Type B pancreatic cell (in vitro differentiated cells): ENCODE data around the gene TMEM117. TPM values are rescaled to one million over a fixed set of nuclear protein-coding genes. Genes with fewer than 3 reads are reported as not detected.

Experiments
- DNase-seq: peaks from one replicate; pipeline ENCODE4 v3.0.0; 2021; ENCODE audit warnings: mixed read lengths; ENCODE audit not compliant: unreplicated experiment; ENCODE audit errors: extremely low spot score
- H3K27ac Mint-ChIP-seq: 2 replicates; pipeline ENCODE4 v1.8.0; 2021; ENCODE audit warnings: mild to moderate bottlenecking, mixed read lengths
- H3K27me3 Mint-ChIP-seq: 2 replicates; pipeline ENCODE4 v1.8.0; 2021; ENCODE audit warnings: mixed read lengths
- H3K36me3 Mint-ChIP-seq: 2 replicates; pipeline ENCODE4 v1.8.0; 2021; ENCODE audit warnings: mixed read lengths
- H3K4me1 Mint-ChIP-seq: one replicate; pipeline ENCODE4 v1.8.0; 2021; ENCODE audit warnings: mixed read lengths; ENCODE audit not compliant: unreplicated experiment
- H3K4me3 Mint-ChIP-seq: 2 replicates; pipeline ENCODE4 v1.8.0; 2021; ENCODE audit warnings: mild to moderate bottlenecking, mixed read lengths
- H3K9me3 Mint-ChIP-seq: 2 replicates; pipeline ENCODE4 v1.8.0; 2021; ENCODE audit warnings: mixed read lengths
- total RNA-seq: library from RNA; stranded (reverse); gene quantifications from 2 replicates; pipeline ENCODE4 v1.2.1, GENCODE V29; 2021; ENCODE audit warnings: low replicate concordance
- TF ChIP-seq, protein P1 (sequence below): fragments of 200-600 bp; sonication (generic); conservative IDR thresholded peaks from 2 replicates; pipeline ENCODE4 v1.5.0; 2021; ENCODE audit warnings: antibody characterized with exemption, mild to moderate bottlenecking

Gene TMEM117
- total RNA-seq, 1 donor from 2014 or later, result 14.3 TPM

DNA sequence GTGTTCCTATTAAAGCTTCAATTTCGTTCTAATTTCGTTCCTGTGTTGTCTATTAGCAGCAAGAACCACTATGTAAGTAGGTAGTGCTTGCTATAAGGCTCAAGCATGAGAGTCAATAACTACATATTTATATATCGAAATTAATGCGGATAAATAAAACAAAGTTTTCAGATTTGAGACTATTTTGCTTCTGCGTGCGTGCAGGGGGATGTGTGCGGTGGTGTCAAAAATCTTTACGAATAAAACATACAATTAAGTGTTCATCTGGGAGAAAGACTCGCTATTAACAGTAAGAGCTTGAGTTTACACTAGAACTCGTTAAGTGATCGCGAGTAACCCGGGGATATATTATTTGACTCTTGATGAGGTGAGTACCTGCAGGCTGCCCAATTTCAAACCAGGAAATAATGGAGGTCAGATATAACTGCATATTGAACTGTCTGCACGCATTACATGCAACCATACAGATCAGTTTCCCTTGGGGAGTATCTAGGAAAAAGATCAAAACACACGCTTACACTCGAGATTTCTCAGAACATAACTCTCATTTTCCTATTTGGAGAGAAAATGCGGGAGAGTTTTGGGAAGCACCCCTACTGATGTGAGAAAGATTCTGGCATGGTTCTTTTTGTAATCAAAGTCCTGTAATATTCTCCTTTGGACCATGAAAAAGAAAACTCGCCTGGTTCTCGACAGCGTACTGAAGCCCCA, 30.6 kb upstream of the TMEM117 start:
- peaks cover 14% of the 10 kb centered on the region for H3K36me3 Mint-ChIP-seq
- H3K9me3 Mint-ChIP-seq, result no peaks in the 10 kb centered on the region
- TF ChIP-seq, protein P1, sequence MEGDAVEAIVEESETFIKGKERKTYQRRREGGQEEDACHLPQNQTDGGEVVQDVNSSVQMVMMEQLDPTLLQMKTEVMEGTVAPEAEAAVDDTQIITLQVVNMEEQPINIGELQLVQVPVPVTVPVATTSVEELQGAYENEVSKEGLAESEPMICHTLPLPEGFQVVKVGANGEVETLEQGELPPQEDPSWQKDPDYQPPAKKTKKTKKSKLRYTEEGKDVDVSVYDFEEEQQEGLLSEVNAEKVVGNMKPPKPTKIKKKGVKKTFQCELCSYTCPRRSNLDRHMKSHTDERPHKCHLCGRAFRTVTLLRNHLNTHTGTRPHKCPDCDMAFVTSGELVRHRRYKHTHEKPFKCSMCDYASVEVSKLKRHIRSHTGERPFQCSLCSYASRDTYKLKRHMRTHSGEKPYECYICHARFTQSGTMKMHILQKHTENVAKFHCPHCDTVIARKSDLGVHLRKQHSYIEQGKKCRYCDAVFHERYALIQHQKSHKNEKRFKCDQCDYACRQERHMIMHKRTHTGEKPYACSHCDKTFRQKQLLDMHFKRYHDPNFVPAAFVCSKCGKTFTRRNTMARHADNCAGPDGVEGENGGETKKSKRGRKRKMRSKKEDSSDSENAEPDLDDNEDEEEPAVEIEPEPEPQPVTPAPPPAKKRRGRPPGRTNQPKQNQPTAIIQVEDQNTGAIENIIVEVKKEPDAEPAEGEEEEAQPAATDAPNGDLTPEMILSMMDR, result no peak
- peaks cover 24% of the 10 kb centered on the region for H3K4me1 Mint-ChIP-seq
- no peak for DNase-seq
- peak overlapping the region; percentile 98 for H3K4me3 Mint-ChIP-seq
- peak overlapping the region; percentile 99 for H3K27ac Mint-ChIP-seq
- no peaks in the 10 kb centered on the region for H3K27me3 Mint-ChIP-seq

DNA sequence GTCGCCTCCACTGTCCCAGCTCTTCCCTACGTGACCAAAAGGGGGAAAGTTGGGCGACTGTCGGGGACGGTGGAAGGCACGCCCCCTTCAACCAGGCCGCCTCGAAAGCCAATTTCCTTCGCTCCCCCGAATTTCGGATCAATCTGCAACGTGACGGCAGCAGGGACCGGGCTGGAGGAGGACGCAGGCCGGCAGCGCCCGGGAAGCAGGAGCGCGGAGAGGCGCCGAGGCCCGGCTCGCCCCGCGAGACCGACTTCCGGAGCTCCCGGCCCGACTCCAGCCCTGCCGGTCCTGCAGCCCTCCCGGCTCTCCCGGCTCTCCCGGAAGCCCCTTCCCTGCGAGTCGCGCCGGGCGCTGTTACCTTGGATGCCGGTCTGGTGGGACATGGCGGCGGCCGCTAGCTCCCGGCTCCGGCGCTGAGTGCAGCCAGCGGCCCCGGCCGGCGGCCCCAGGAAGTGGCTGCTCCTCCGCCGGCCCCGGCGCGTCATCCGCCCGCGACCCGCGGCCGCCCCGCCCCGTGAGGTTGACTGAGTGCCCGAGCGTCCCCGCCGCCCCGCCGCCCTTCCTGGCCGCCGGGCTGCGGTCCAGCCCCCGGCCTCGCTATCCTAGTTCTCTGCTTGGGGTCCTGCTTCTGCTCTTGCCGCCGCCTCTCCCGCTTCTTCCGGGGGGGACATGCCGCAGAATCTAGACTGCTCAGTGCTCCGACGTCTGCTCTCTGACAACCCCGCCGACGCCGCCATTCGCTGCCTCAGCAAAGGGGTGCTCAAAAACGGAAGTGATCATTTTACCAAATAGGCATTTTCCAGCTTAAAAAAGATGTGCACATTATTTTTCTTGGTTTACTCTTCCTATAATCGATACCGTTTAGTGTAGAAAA, 29.8 kb upstream of the TMEM117 start, which contains the start of gene TWF1:
Gene TWF1 (minus strand): TSS at position 458 of the 877 bp plus-strand sequence. CDS start 72 bp downstream, at position 386.
- Mint-ChIP-seq H3K4me3 (peak within 1 kb of the TSS; percentile 98), H3K9me3 (no peaks in the 10 kb centered on the region), H3K27ac (peak within 1 kb of the TSS; percentile 99), H3K27me3 (no peaks in the 10 kb centered on the region), H3K4me1 (peaks cover 24% of the 10 kb centered on the region), H3K36me3 (peaks cover 9% of the 10 kb centered on the region)
- peak; percentile 92 for DNase-seq
- TF ChIP-seq, protein P1, result peak; percentile 63

DNA sequence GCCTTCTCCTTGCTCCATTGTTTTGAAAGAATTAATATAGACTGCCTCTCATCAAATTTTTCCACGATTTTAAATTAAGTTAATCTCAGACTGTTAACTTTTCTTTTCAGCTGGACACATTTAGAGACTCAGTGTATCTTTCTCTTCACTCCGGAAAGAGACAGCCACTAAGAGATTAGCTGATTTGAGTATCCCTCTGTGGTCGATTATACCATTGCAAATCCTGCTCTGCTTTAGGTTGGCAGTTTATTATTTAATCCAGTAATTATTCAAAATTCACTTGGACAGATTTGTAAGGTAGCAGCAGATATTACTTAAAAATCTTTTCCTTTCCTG, 29.2 kb upstream of the TMEM117 start:
- TF ChIP-seq, protein P1, result no peak
- no peaks in the 10 kb centered on the region for H3K27me3 Mint-ChIP-seq
- no peak for DNase-seq
- peaks cover 24% of the 10 kb centered on the region for H3K4me1 Mint-ChIP-seq
- H3K4me3 Mint-ChIP-seq, result peak overlapping the region; percentile 98
- H3K27ac Mint-ChIP-seq, result peak overlapping the region; percentile 99
- peaks cover 8% of the 10 kb centered on the region for H3K36me3 Mint-ChIP-seq
- no peaks in the 10 kb centered on the region for H3K9me3 Mint-ChIP-seq

DNA sequence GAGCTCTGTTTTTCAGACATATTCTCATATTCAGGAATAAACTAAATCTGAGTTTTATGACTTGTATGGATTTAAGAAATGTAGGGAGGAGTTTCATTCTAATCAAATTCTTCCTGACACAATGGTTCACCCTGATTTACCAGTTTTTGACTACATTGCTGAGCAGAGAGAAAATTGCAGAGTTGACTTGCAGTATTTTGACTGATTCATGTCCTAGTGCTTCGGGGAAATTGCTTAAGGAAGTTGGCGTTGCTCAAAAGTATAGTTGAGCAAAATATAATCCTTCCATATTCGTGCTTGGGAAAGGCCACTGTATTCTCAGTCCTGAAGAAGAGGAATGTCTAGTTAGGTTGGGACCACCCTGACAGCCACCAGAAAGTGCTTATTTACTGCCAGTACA, 28.5 kb upstream of the TMEM117 start:
- no peak for DNase-seq
- Mint-ChIP-seq H3K4me1 (peaks cover 30% of the 10 kb centered on the region), H3K27ac (peak overlapping the region; percentile 99), H3K27me3 (no peaks in the 10 kb centered on the region), H3K4me3 (peak overlapping the region; percentile 98), H3K36me3 (peaks cover 8% of the 10 kb centered on the region), H3K9me3 (no peaks in the 10 kb centered on the region)
- TF ChIP-seq, protein P1, result no peak

DNA sequence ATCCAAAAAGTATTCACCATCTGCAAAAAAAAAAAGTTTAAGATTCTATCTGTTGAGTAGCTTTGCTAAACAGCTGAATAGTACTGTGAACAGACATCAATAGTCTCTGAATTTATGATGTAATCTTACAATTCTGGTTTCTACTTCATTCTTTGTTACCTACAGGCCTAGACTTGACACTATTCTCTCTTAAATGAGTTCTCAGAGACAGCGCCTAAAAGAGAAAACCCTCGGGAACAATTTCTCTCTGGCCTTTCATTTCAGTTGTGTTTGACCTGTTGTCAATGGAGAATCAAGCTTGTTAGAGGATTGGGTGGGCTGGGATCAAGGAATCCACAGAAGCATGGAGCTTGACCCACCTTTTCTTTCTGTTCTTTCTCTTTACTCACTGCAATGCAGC, 23.8 kb upstream of the TMEM117 start:
- Mint-ChIP-seq H3K4me3 (peak overlapping the region; percentile 63), H3K4me1 (peaks cover 12% of the 10 kb centered on the region), H3K36me3 (no peaks in the 10 kb centered on the region), H3K9me3 (no peaks in the 10 kb centered on the region), H3K27me3 (no peaks in the 10 kb centered on the region), H3K27ac (peak overlapping the region; percentile 92)
- no peak for DNase-seq
- TF ChIP-seq, protein P1, result no peak
